Sigmoid colon (tissue), 4 donors: ENCODE data around the gene TIMM22.

Experiments used
- CTCF ChIP-seq, 4 experiments: fragments of 450-650 bp in 3 of 4; fragments of 200-600 bp in 1 of 4; IDR thresholded peaks; one replicate each; pipeline ENCODE4 v1.5.1; 2016 to 2019; ENCODE audit warnings: antibody characterized with exemption in 4 of 4, mild to moderate bottlenecking in 3 of 4, moderate library complexity in 2 of 4
- EP300 ChIP-seq, 4 donors: sonication (generic); formaldehyde crosslinking; IDR thresholded peaks; one replicate each; pipeline ENCODE4 v1.6.1; 2017; ENCODE audit warnings: antibody characterized with exemption in 4 of 4
- POLR2A ChIP-seq, 2 donors: fragments of 450-650 bp; IDR thresholded peaks; one replicate each; pipeline ENCODE4 v1.6.1; 2016; ENCODE audit warnings: antibody characterized with exemption in 2 of 2, mild to moderate bottlenecking in 2 of 2, moderate library complexity in 2 of 2

- no peak for TF ChIP-seq CTCF (IDR thresholded peaks at IDR 0.05)
- no peak for TF ChIP-seq EP300 (IDR thresholded peaks at IDR 0.05)
- no peak for TF ChIP-seq POLR2A (IDR thresholded peaks at IDR 0.05)
Observed at GRCh38 chr17:1036171-1036844, 39.4 kb downstream of the TIMM22 start.
